NCI-H2227 treated with DMSO at 0.1 percent for 48 hours (cell line): ENCODE results near the gene KCNA2.
A peak's percentile ranks its signal among the peaks of the same experiment; 100 is the strongest.

ENCODE experiments used
- DNase-seq: peaks from one replicate; lab custom pipeline; 2025; lab: John Stamatoyannopoulos, UW

The KCNA2 gene

DNA sequence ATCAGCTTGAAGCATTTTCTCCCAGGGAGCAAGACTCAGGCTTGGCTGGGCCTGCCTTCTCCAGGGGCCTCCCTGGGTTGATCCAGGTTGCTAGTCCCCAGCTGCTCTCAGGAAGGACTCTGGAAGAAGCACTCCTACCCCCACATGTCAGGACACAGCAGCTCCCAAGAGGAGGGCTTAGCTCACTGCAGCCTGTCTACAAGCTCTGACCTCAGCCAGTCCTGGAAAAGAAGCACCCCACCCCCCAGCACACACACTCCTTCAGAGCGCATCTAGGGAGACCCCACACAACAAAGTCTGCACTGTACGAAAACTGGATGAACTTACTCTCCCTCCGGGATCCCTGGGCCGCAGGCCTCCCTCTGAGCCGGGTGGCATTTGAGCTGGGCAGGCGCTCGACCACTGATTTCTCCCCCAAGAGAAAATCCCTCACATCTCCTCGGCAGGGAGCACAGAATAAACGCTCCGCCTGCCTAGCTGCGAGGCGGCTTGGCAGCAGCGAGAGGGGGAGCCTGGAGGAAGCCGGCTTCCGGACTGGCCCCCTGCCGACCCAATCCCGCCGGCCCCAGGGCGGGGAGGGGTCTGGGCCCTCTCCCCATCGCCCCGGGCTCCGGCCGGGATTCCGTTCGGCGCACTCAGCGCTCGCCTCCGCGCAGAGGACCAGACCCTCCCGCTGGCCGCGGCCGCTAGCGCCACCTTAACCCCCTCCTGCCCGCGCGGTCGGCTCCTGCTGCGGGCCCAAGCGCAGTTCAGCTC lies at the start of gene KCNA2:
TSS of gene KCNA2 (minus strand) at position 458 of the 756 bp plus-strand sequence. CDS start 1,576 bp downstream, outside the sequence.
- DNase-seq = peak; percentile 15

DNA sequence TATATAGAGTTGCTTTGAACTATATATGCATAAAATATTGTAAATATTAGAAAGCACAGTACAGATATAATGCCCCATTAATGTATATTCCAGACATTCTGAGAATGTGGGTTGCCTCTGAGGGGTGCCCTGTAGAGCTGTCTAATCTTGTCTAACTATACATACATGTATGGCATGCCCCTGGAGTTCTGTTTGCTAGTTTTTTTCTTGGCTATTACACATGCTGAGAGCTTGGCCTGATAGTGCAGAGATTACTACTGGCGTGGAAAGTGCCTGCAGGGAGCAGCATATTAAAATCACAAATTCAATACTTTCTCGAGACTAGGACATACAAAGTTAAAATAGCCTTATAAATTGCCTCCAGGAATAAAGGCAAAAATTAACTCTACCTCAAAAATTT lies 44.5 kb upstream of the KCNA2 start:
- DNase-seq = no peak

DNA sequence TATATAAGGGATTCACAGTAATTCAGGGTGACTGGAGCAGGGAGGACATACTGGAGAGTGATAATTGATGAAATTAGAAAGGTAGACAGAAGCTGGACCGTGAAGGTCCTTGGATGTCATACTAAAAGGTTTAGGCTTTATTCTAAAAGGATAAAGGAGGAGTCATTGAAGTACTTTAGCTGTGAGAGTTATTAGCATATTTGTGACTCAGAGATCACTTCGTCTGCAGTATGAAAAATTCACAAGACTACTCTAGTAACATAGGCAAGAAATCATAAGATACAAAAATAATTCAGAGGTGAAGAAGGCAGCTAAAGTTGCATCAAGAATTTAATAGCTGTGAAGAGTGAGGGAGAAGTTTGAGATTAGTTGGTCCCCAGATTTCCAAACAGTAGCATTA lies 42.3 kb upstream of the KCNA2 start:
- no peak for DNase-seq

DNA sequence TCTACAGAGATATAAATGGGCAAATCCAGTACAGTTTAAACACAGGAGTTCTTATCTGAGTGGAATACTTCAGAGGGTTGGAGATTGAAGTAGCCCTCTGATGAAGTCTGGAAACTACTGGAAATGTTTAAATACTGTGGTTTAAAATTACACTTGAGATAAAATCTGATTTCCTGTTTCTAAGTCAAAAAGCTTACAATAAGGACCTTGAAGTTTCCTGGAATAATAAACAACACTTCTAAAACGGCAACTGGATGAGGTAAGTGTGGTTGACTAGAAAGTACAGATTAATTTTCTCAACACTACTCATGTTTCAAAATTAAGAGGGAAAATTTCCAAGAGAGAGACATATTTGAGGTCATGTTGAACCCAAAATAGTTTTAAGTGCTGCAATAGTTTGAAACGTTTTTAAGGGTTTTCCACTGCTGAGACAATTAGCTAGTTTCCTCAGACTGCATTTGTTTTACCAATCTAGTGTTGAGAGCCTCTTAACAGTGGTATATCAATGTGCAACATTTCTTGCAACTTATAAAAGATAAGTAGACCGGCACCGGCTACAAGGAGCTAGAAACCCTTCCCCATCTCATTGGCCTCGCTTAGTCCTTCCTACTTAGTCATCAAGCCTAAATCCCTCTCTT lies 41.2 kb upstream of the KCNA2 start:
- no peak for DNase-seq

DNA sequence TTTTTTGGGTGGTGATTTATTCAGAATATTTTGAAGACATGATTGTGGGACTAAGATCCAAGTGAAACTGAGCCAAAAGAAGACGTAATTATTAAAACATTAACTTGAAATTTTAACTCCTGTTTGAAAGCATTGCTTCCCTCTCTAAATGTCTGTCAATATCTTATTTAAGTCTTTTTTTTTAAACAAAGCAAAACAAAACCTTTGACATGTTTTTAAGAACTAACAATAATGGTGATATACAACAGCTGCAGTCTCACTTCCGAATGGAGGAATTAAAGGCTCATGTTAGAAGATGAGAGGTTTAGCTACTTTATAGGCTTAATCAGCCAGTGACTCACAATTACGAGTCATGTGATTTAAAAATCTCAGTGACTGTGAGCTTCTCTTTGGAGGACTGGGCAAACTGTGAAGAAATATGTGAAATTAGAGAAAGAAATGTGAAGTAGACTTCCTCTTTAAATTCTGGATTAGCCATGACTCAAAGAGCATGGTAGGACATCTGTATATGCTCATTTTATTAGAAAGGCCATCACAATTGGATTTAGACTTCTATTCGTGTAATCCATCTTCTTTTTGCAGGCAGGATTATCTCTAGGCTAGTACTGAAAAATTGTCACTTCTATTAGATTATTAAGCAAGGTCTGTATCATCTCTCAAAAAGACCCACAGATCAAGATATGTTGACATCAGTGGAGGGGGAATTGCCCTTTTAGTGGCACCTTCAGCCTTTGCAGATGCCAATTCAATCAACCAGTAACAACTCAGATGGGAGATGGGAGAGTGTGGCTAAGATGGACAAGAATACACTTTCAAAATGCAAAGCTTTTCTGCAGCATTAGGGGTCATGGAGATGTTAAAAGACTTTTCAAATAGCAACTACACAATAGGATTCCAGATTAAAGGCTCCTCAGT lies 39.9 kb upstream of the KCNA2 start:
- no peak for DNase-seq

DNA sequence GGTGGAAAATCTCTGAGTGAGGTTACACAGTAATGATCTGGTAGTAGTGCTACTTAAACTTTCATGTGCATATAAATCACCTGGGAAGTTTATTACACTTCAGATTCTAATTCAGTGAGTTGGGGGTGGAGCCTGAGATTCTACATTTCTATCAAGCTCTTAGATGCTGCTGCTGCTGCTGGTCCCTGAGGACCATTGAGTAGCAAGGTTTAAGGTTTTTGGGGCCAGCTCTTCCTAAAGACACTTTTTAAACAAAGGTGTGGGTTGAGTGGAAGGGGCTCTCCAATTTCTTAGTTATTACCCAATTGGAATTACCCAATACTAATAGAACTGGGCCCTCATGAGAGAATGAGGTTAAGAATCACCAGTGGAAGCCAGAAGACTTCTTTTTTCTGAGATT lies 39.1 kb upstream of the KCNA2 start:
- DNase-seq = no peak

DNA sequence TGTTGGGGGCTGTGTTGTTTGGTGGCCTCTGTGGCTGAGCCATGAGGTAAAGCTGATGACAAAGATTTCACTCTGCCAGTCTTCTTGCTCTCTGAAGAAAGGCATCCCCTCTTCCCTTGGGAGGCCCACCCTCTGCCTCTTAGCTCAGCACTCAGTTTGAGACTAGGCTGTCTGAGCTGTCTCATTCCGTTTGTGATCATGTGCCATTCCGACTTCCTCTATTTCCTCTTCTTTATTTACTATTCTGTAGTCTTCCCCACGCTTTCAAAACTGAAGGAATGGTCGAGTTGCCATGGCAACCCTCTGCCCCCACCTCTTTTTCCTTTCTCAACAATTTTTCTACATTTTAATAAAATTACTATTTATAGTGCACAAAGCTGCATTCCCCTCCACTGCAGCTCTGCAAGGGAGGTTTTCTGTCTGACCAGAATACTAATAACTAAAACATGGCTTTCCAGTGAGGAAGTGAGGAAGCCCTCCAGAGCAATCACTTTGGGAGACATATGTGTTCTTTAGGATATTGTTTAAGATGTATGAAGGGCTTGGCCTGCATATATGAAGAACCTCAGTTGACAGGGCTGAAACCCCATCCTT lies 37.8 kb upstream of the KCNA2 start:
- DNase-seq = no peak

DNA sequence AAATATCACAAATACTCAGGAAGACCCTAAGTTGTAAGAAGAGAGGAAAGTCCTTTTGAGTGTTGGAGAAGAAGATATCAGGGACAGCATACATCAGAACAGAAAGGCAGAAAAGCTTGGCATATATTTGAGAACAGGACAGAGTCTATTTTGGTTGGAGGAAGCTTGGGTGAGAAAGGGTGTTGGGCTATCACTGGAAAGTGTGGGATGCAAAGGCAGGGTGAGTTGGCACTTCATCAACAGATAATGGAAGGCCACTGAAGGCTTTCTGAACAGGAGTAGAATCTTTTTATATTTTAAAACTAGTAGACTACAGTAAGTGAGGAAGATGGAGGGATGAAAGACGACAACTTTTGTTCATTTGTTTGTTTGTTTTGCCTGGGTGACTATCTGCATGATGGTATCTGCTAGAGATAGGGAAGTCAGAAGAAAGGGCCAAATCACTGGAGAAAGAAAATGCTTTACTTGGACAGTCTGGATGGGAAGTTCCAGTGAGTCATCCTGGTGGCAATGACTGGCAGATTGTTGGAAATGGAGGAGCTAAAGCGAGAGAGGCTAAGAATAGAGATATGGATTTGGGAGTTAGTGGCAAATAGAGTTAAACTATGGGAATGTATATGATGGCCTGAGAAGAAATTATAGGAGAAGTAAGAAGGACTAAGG lies 33.7 kb upstream of the KCNA2 start:
- DNase-seq = no peak

DNA sequence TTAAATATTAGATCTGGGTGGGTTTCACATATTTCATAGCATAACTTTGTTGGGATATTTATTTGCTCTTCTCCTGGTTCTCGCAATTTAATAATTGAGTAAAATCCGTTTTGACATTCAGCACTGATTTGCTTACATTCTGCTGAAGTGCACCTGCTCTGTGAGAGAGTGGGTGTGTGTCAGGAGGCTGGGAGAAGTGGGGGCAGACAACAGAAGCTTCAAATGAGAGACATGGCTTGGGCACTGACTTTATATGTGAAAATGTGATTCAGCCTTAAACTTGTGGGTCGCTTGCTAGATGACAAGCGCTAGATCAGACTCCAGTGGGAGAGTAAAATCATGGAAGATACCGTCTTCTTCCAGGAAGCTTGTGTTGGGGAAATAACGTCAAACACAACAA lies 32.4 kb upstream of the KCNA2 start:
- no peak for DNase-seq

DNA sequence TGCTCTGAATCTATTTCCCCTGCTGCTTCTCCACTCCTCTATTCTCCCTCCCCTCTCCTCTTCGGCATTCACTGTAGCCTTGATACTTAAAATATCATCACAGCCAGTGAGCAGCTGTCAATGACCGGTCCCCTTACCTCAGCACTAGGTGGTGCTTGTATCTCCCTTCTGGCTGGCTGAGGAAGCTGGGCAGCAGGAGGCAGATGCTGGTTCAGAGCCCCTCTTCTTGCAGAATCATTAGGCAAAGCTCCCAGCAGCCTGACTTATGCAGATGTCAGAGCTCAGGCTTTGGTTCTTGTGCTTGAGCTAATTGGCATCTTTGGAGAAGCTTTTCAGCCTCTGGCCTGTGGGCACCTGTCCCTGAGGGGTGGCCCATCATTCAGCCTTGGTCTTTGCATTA lies 31.9 kb upstream of the KCNA2 start:
- no peak for DNase-seq

DNA sequence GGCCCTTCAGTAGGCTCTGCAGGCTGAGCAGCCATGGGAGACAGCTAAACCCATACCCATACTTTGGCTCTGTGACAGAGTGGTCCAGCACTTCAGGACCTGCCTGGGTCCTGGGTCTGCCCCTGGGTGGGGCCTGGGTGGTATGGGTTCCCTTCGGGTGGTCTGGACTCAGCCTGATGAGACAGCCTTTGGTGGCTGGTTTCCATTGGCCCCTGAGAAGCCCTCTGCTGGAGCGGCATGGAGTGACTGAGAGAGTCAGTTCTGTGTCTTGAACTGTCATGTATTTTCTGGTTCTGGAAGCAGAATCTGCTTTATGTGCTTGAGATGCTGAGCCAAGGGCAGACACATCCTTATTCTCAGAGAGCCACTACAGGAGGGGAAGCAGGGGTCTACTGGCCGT lies 31.3 kb upstream of the KCNA2 start:
- no peak for DNase-seq

DNA sequence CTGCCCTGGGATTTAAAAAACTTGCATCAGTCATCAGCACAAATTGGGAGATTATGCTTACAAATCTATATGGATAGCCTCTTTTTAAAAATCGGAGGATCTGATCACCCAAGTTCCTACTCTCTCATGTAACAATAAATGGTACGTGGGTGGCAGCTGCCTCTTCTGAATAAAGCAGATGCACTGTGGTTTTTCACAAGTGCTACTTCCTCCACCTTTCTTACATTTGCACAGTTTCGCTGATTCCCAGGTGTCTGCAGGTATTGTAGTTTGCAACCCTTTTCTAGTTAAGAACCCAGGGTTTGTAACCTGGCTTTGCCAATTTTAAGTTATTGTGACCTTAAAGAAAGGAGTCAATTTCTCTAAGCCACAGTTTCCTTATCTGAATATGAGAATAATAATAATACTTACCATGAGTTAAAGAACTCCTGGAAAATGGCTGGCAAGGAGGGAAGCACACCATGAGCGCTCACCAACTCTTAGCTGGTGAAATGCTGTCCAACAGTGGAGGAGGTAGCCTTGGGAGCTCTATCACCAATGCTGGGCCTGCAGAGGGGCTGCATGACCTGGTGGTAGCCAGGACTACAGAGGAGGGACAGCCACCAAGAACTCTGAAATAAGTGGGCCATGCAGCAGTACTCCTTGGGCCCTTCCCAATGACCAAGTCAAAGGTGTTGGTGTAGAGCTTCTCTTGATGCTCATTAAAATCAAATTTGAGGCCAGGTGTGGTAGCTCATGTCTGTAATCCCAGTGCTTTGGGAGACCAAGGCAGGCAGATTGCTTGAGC lies 30.2 kb upstream of the KCNA2 start:
- no peak for DNase-seq

DNA sequence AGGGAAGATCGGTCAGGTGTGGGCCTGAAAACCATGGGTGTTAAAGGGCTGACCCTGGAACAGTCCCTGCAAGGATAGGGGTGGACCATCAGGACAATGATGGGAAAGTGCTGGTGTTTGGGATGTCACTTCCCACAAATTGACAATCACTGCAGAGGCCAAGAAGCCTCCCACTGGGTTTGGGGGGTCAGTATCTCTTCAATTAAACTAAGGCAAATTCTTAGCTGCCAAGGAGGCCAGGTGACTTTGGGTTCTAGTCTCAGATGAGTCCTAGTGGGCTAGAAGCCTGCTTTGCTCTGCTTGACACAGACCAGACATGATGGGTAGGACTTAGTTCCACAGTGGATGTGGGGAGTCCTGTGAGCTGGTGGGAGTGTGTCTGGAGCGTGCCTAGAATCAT lies 29.3 kb upstream of the KCNA2 start:
- DNase-seq = no peak

DNA sequence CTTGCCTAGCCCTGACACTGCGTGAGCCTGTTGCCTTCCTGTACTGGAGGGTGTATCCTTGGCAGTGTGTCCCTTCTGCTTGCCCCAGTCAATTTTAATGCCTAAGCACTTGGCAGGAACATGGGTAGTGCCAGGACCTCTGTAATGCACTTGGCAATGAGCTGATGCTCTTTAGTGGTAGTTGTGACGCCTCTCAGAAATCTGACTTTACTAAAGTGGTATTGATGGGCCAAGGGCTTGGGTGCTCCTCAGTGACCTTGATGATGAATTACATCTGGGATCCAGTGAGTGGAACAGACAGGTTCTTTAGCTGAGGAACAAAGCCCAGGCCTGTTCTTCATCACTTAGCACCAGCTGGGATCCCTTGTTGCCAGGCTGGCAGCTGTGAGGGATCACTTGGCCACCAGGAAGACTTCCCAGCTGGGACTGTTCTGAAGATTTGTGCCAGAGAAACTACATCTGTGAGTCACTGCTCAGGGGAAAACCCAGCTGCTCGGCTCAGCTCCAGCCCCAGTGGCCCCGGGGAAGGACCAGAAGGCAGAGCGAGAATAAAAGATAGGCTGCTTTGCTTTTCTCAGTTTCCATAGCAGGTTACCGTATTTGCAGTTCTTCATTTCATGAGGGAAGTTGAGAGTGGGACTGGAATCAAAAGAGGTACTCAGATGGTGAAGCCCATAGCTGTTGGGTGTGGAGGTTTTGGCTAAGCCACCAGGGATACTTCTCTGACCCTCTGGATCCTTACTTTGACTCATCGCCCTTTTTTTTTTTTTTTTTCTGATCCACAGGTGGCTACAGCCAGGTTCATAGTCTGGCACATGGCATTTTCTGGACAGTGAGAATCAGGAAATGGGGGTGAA lies 28.5 kb upstream of the KCNA2 start:
- no peak for DNase-seq

DNA sequence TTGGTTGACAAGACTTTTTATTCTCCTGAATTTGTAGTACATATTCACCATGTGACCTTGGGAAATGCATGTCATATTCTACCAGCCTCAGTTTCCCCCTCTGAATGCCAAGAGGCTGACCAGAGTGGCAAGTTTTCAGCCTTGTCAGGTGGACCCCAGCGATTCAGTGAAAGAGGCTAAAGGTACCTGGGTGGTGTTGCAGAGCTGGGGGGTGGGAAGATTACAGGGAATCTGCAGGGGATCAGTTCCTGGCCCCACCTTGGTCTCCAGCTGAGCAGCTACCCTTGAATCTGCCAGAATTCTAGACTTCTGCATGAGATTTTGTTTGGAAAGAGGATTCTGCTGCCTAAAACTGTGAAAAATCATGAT lies 27.9 kb upstream of the KCNA2 start:
- DNase-seq = no peak

DNA sequence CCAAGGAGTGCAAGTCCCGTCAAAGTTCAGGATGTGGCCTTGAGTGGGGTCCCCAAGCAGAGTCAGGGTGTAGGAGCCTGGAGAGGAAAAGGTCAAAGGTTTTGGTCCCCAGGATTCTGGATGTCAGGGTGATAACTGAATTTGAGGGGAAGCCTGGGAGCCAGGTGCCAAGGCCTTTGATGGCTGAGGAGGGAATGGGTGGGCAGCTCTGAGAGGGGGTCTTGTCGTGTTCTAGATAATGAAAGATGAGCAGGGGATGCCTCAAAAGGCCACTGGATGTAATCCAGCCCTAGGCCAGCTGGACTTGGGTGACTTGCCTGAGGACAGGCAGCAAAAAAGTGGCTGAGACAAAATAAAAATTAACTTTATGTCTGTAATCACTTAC lies 27.5 kb upstream of the KCNA2 start:
- no peak for DNase-seq

DNA sequence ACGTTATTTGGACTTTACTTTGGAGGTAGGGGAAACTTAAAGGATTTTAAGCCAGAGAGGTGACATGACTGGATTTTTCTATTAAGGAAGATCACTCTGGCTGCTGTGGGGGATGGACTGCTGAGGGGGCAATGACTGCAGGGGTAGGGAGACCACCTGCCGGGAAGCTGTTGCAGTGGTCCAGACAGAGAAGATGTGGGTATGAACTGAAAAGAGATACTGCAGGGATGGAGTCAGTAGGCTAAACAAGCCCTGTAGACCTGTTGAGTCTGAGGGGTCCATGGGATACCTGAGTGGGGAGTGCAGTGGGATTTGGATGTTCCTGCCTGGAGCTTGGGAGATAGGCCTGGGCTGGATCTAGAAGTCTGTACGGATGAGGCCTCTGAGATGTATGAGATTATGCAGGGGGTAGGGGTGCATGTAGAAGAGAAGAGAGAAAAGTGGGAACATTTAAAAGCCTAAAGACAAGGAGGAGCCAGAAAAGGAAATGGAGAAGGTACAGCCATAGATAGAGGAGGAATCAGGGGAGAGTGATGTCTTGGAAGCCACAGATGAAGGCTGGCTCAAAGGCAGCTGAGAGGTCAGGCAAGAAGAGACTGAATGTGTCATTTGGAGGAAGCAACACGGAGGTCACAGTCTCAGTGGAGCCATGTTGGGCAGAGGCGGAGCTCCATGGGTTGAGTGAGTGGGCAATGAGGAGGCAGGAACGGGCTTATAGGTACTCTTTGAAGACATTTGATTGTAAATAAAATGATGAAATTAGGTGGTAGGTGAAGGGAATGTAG lies 25.9 kb upstream of the KCNA2 start:
- no peak for DNase-seq

DNA sequence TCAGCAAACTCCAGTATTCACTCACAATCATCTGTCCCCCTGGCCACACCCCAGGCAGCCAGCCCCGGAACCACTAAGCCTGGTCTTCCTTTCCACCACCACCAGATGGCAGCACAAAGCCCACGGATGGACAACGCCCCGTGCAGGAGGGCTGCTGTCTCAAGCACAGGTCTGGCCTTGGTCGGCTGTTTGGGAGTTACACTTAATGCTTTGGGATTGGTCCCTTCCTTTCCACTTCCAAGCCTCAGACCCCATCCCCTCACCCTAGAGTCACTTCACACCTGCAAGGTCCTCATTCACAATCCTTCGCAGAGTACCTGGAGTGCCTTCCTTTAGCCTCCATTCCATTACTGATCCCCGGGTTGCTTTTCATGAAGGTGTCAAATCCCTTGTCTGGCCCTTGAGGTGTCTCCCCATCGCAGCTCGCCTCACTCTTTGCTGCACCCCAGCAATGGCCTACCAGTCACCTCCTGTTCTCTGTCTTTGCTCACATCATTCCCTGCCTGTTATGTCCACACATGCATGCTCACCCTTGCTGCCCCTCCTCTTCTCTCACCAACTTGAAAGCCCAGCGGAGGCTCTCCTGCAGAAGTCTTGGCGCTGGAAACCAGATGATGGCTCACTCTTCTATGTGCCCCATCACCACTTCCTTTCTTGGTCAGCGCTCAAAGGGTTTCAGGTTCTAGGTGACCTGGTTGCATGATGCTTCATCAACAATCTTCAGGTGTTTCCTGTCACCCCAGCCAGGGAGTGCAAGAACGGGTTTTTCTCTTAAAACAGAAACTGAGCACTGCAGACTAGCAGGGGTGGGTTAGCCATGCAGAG lies 24.9 kb upstream of the KCNA2 start:
- peak; percentile 74 for DNase-seq
